NCI-H2029 treated with DMSO at 0.1 percent for 48 hours (cell line): ENCODE measurements around the gene RACGAP1.
A peak's percentile ranks its signal among the peaks of the same experiment; 100 is the strongest.

Experiments
- DNase-seq: peaks from one replicate; lab custom pipeline; 2025; lab: John Stamatoyannopoulos, UW

Gene RACGAP1

DNA sequence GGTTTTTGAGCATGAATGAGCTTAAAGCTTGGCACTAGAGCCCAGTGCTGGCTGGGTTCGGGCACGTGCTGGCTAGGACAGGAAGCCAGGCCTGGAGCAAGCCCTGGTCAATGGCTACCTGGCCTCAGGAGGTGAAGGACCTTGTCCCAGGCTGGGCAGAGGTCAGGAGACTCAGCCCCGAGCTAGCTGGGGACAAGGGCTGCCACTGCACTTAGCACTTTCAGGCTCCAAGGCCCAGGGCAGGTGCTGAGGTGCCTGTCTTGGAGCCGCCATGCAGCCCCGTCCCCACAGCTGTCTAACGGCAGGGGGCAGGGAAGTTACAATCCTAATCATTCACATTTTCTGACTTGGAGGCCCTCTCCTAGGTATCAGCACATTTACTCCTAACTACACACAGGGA, 56.8 kb downstream of the RACGAP1 start:
- DNase-seq: no peak

DNA sequence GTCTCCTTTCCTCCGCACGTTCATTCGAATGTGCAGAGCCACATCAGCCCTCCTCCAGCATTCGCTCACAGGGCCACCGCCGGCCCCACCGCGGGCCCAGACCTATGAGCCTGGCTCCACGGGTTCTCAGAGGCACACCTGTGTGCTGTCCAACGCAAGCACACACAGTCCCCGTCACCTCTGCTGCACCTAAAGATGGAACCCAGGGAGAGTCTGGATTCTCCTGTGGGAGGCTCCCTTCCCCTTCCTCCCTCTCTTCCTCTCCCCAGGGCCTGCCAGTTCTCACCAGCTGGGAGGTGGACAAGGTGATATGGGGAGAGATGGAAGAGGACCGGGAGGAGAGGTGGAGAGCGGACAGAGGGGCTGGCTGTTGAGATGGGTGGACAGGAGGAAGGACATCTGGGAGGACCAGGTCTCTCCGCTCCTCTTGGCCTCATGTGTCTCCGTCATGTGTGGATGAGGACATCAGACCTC, 57.5 kb downstream of the RACGAP1 start:
- DNase-seq: no peak

DNA sequence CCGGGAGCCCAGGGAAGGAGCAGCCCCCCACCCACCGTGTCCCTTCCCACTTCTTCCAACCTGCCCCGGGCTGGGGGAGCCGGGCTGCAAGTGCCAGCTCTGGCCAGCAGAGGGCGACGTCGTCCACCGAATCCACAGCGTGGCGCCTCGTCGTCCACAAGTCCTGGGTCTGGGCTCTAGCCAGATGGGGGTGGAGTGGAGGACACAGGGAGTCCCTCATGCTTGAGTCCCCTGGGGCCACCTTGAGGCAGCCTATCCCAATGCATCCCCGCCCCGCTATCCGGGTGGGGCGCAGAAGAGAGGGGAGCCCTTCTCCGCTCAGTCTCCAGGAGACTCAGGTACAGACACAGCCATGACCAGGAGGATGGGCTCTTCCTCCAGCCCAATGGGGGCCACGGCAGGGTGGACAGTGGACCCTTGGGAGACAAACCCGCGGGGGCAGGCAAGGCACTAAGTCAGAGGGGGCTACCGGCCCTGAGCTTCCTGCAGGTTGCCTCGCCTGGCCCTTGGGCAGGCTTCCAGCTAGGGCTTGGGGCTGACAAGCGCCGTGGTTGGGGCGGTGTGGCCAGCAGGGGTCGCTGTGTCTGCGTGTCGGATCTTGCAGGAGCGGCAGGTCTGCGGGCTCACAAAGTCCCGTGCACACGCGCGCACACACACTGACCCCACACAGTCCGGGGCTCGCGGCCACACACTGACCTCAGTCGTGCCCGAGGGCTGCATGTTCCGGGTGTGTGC, 58.1 kb downstream of the RACGAP1 start:
- DNase-seq: peak; percentile 35

DNA sequence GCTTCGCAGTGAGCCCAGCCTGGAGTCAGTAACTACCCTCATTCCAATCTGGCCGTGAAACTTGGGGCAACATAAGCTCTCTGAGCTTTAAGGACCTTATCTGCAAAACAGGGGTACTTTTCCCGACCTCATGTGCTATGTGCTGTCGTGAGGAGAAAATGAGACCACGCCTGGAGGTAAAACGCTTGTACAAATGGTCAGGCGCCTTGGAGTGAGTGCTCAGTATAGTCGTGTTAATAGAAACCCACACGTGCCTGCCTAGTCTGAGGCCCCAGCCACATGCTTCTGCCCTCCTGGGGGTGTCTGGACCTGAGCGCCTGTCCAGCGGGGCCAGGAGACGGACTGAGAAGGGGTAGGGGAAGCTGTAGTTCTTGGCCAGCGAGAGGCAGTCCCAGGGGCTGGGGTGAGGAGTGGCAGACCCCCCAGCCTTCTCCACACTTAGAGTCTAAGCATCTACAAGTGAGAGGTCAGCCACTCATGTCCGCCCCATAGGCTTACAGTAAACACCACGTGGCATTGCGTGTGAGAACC, 58.7 kb downstream of the RACGAP1 start:
- DNase-seq: no peak

GRCh38 chr12:49965836-49966235, 59.5 kb downstream of the RACGAP1 start:
- DNase-seq: no peak

DNA sequence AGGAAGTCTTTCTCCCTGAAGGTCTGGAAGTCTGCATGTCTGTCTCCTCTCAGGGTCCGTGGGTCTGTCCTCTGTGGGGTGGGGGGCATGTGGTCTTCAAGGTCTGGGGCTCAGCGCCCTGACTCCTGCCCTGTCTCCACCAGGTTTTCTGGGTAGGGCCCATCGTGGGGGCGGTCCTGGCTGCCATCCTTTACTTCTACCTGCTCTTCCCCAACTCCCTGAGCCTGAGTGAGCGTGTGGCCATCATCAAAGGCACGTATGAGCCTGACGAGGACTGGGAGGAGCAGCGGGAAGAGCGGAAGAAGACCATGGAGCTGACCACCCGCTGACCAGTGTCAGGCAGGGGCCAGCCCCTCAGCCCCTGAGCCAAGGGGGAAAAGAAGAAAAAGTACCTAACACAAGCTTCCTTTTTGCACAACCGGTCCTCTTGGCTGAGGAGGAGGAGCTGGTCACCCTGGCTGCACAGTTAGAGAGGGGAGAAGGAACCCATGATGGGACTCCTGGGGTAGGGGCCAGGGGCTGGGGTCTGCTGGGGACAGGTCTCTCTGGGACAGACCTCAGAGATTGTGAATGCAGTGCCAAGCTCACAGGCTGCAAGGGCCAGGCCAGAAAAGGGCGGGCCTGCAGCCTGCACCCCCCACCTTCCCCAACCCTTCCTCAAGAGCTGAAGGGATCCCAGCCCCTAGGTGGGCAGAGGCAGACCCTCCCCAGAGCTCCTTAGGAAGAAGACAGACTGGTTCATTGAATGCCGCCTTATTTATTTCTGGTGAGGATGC, 60.3 kb downstream of the RACGAP1 start:
- no peak for DNase-seq

DNA sequence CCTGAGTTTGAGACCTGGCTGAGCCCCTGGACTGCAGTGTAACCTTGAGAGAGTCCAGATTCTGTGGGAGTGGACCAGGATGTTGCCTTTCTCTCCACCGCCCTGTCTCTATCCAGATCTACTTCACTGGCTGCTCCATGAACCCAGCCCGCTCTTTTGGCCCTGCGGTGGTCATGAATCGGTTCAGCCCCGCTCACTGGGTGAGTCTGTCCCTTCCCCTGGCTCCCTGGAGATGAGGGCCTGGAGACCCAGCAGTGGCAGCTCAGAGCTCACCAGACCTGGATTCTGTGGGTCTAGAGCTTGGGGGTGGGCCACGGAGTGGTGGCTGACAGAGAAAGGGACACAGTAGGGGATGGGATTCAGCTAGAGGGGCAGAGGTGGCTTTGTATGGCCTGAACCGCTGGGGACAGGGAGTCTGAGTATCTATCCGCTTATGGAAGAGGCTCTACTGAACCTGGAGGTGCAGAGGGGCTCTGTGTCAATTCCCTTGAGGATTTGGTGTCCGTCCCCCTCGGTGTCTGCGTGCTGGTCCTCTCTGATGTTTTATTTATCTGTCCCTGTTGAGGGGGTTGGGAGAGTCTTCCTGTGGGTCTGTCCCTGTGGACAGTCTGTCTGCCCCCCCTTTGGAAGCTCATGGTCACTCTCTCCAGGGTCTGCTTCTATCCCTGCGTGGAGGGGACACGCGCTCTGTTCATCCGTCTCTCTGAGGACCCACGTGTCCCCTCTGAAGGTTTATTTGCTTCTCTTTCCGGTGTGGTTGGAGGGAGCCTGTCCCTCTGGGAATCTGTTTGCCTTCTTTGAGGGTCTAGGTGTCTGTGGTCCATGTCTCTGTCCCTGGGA, 61.1 kb downstream of the RACGAP1 start:
- no peak for DNase-seq

DNA sequence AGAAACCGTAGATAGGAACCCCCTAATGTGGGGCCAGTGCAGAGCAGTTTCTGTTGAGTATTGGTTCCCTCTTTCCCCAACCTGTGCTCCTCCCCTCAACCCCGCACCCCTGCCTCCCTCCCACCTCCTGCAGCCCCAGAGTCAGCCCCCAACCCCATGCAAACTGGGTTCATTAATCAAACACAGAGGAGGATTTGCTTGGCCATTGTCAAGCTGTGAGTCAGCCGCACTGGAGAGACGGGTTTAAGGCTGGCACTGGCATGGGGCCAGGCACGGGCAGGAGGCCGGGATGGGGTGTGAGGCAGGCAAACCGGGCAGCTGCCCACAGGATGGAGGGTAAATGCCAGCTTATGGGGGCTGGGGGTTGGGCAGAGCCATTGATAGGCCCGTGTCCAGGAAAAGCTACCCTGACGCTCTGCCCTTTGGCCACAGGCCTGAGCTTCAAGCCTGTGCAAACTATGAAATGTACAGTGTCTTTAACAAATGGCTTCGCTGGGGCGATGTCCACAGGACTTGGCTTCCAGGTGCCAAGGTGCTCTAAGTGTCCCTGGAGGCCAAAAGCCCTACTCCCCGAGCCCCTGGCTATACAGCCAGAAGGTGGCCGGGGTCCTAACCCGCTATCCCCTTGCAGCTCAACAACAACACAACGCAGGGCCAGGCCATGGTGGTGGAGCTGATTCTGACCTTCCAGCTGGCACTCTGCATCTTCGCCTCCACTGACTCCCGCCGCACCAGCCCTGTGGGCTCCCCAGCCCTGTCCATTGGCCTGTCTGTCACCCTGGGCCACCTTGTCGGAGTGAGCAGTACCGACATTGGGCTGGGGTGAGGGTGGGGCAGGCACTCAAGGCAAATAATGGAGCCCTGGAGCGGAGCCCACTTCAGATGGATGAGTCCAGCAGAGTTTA, 62.2 kb downstream of the RACGAP1 start:
- DNase-seq: peak; percentile 28

- DNase-seq: no peak
Observed at GRCh38 chr12:49961993-49962764, 63.1 kb downstream of the RACGAP1 start.

DNA sequence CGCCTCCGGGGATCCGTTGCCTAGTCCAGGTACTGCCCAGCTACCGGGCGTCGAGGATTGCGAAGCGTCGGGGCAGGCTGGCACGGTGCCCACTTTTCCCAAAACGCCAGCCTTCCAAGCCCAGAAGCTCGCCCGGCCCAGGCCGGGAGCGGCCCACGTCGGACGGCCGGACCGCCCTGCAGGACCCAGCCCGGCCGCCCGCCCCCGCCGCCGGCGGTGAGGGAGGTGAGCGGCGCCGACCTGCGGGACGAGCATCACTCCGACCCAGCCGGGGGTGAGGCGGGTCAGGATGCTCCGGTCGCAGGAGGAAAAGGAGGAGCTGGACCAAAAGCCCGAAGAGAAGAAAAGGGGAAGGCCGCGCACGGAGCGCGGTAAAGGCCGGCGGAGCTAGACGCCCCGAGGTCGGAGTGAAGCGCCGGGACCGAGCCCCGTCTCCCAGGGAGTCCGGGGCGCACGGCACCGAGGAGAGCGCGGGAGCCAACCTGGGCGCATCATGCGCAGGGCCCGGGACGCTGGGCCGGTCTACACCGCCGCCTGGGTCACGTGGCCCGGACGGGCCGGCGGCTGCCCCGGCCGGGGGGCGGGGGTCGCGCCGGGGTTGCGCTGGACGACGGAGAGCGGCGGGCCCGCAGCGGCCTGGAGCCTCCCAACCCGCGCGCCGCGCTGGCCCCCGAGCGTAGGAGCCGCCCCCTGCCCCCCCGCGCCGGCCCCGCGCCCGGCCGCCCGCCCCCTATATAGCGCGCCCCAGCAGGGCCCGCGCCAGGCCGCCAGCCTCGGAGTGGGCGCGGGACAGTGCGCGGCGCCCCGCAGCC, 64.0 kb downstream of the RACGAP1 start, which contains the start of gene AQP5:
Gene AQP5 (plus strand): TSS at position 762 of the 812 bp plus-strand sequence. CDS start 146 bp downstream, outside the sequence.
- no peak for DNase-seq

DNA sequence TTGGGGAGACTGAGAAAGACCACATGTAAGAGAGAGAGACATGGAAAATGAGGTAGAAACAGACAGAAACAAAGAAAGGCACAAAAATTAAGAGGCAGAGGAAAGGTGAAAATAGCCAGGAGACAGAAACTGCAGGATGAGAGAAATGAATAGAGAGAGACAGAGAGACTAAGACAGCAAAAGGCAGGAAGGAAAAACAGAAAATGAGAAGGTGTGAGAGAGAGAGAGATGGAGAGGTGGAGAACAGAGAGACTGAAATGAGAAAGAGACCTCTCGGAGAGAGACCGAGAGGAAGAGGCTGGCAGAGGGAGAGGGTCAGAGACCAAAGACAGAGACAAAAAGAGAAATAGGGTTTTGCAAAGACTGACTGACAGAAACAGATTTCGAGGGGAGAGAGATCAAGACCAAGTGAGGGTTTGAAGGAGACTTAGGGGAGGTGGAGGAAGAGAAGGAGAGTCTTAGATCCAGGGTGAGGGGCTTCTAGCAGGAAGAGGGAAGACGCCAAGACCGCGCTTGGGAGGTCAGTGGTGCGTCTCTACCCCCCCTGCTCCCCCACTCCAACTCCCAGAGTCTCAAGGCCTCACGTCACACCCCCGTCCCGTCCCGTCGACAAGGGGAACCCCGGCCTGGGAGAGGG, 64.7 kb downstream of the RACGAP1 start:
- DNase-seq: no peak

DNA sequence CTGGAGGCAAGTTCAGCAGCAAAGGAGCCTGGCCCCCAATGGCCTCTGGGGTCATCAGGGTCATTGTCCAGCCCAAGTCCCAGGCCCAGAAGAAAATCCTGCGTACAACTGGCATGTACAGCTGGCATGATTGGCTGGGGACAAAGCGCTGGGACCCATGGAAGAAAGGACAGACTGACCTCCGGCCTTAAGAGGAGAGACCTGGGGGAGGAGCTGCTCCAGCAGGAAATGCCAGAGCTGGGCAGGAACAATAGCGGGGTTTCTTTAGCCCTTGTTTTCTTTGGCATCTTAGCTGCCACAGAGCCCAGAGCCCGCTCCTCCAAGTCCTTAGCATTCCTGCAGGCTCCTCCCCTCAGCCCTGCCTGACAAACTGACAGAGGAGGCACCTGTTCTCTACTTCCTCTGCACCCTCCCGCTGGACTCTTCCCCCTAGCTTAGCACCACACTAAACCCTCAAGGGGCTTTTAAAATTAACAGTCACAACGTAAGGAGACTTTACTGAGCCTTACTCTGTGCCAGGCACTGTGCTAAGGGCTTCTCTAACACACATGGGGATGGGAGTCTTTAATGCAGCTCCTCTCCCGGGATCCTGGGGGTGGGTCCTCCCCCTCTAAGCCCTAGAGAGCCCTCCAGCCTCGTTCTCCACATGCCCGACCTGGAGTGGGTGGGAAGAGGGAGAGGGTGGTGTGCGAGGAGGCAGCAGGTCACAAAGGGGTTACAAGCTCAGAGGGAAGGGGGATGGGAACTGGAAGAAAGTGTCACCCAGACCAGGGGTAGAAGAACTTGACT, 65.4 kb downstream of the RACGAP1 start:
- no peak for DNase-seq

DNA sequence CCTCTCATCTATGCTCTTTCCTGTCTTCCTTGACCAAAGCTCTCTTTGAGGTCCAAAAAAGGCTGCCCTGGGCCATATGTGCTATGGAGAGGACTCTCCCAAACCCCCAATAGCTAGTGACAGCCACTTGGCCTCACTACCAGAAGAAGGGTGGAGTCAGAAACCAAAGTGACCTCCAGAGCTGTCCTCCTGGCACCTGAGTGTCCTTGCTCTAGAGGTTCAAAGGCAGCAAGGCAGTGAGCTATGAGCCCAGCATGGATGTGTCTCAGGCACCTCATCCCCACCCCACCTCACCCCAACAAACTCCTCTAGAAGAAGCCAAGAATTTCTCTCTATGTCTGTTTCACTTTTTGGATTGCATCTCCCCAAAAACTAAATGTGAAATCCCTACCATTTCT, 67.7 kb downstream of the RACGAP1 start:
- DNase-seq: no peak

- no peak for DNase-seq
Observed at GRCh38 chr12:49956663-49957569, 68.4 kb downstream of the RACGAP1 start.

GRCh38 chr12:49955899-49956662, 69.2 kb downstream of the RACGAP1 start:
- no peak for DNase-seq
